GM12801 (cell line): Measurements from ENCODE around the gene GP1BA.

Experiments used
- CTCF ChIP-seq: IDR thresholded peaks from one replicate; pipeline ENCODE4 v1.5.1; 2011; ENCODE audit warnings: control low read depth; ENCODE audit not compliant: insufficient read length; ENCODE audit errors: extremely low read depth

Gene GP1BA

GRCh38 chr17:4942760-4943508 is 10.9 kb downstream of the GP1BA start:
- TF ChIP-seq CTCF: no peak

- TF ChIP-seq CTCF: no peak
These were observed 12.1 kb downstream of the GP1BA start for GRCh38 chr17:4944163-4944553.

- TF ChIP-seq CTCF: no peak
These were observed 12.6 kb downstream of the GP1BA start for GRCh38 chr17:4944554-4945175.

- no peak for TF ChIP-seq CTCF
These were observed 13.3 kb downstream of the GP1BA start for GRCh38 chr17:4945176-4945943.

GRCh38 chr17:4945944-4946280 is 13.8 kb downstream of the GP1BA start:
- TF ChIP-seq CTCF: no peak

GRCh38 chr17:4946312-4946976 is 14.4 kb downstream of the GP1BA start:
- TF ChIP-seq CTCF: no peak

- no peak for TF ChIP-seq CTCF
These were observed 14.9 kb downstream of the GP1BA start for GRCh38 chr17:4947010-4947410.
